DMS53 treated with DMSO at 0.1 percent for 48 hours (cell line): ENCODE data around the gene IL22RA2.
A peak's percentile ranks its signal among the peaks of the same experiment; 100 is the strongest.

Experiments
- DNase-seq: peaks from one replicate; lab custom pipeline; 2025; ENCODE audit not compliant: unreplicated experiment; lab: John Stamatoyannopoulos, UW

The IL22RA2 gene

GRCh38 chr6:137167702-137168377, 5.6 kb downstream of the IL22RA2 start:
- no peak for DNase-seq

GRCh38 chr6:137166247-137167098, 7.0 kb downstream of the IL22RA2 start:
- DNase-seq = no peak

GRCh38 chr6:137165375-137166246, 7.8 kb downstream of the IL22RA2 start:
- peak; percentile 9 for DNase-seq

GRCh38 chr6:137163732-137164318, 9.6 kb downstream of the IL22RA2 start:
- no peak for DNase-seq

GRCh38 chr6:137162692-137163306, 10.6 kb downstream of the IL22RA2 start:
- no peak for DNase-seq

GRCh38 chr6:137161949-137162348, 11.5 kb downstream of the IL22RA2 start:
- DNase-seq = no peak

GRCh38 chr6:137160763-137161162, 12.7 kb downstream of the IL22RA2 start:
- DNase-seq = no peak

GRCh38 chr6:137159912-137160311, 13.5 kb downstream of the IL22RA2 start:
- DNase-seq = no peak

GRCh38 chr6:137157601-137158000, 15.8 kb downstream of the IL22RA2 start:
- no peak for DNase-seq

- no peak for DNase-seq
Observed at GRCh38 chr6:137156650-137157049, 16.8 kb downstream of the IL22RA2 start.

- no peak for DNase-seq
Observed at GRCh38 chr6:137155830-137156229, 17.6 kb downstream of the IL22RA2 start.

GRCh38 chr6:137150072-137150471, 23.4 kb downstream of the IL22RA2 start:
- DNase-seq = no peak

- no peak for DNase-seq
Observed at GRCh38 chr6:137149035-137149393, 24.4 kb downstream of the IL22RA2 start.

GRCh38 chr6:137148306-137149034, 25.0 kb downstream of the IL22RA2 start:
- no peak for DNase-seq

GRCh38 chr6:137147195-137147594, 26.2 kb downstream of the IL22RA2 start:
- DNase-seq = no peak

- no peak for DNase-seq
Observed at GRCh38 chr6:137146206-137146605, 27.2 kb downstream of the IL22RA2 start.

GRCh38 chr6:137145421-137145820, 28.0 kb downstream of the IL22RA2 start:
- DNase-seq = no peak

- no peak for DNase-seq
Observed at GRCh38 chr6:137136065-137136464, 37.4 kb downstream of the IL22RA2 start.

- no peak for DNase-seq
Observed at GRCh38 chr6:137134483-137134882, 39.0 kb downstream of the IL22RA2 start.

- no peak for DNase-seq
Observed at GRCh38 chr6:137133122-137133521, 40.3 kb downstream of the IL22RA2 start.
